GM18505 (cell line): ENCODE measurements around the gene ITPR1.

Experiments
- ATAC-seq: cut with Tn5 transposase; IDR thresholded peaks from one replicate; pipeline ENCODE4 v1.9.1; 2021; ENCODE audit not compliant: unreplicated experiment
- POLR2A ChIP-seq: IDR thresholded peaks from 4 replicates; pipeline ENCODE4 v1.6.1; 2011; ENCODE audit warnings: borderline replicate concordance; ENCODE audit not compliant: insufficient read depth, insufficient read length; ENCODE audit errors: extremely low read depth

ITPR1 gene

GRCh38 chr3:4729061-4729973 lies 236.2 kb downstream of the ITPR1 start:
- no peak for ATAC-seq

DNA sequence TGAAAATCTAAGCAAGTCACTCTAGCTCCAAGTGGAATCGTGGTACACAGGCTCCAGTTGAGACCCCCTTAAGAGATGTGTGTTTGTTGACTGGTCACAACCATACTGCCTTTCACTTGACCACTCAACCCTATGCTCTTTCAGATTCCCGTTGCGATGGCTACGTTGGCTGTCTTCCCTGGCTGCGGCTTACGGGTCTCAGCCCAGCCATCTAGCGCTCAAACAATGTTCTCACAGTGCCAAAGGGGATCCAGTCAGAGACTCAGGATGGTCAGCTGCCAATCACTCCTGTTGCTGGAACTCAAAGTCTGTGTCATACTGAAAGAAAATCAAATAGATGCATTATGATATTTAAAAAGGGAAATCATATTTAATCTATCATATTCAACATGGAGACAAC lies 237.6 kb downstream of the ITPR1 start:
- no peak for TF ChIP-seq POLR2A
- ATAC-seq, result no peak

More at GRCh38 chr3:4729061-4729973, 236.2 kb downstream of the ITPR1 start:
- no peak for TF ChIP-seq POLR2A

DNA sequence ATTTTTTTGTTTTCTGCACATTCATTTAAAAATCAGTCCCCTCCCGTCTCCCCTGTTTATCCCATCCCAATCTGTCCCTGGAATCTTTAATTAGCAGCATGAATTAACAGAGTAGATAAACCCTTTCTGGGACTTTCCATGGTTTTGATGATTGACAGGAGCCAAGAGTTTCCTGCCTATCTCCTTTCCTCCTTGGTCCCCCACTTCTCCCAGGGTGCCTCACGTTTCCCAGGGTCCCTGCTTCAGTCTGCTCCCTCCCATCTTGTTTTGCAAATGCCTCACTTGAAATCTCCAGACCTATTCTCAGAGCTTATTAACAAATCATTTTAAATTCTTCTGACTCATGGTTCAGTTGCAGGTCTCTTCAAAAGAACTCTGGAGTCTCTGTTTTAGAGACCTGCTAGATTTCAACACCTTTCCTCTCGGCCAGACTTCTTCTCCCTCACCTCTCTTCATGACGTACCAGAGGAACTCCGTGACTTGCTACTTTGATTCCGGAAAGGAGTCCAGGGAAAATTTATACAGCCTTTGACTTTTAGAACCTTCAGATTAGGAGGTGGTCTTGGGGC lies 238.5 kb downstream of the ITPR1 start:
- TF ChIP-seq POLR2A, result no peak
- no peak for ATAC-seq

DNA sequence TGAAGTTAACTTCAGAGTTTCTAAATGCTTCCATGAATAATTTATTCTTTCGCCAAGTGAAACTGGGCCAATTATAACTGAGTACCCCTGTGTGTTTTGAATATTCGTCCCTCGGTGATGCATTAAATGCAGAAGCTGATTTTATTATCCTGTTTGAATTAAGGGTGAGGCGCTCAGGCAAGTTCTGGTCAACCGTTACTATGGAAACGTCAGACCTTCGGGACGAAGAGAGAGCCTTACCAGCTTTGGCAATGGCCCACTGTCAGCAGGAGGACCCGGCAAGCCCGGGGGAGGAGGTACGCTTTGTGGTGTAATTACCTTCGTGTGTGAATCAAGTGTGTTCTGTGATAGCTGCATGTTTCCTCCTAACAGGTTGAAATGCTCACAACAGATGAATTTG lies 239.8 kb downstream of the ITPR1 start:
- TF ChIP-seq POLR2A, result no peak
- no peak for ATAC-seq

- ATAC-seq, result no peak
- TF ChIP-seq POLR2A, result no peak
Measured at GRCh38 chr3:4734454-4734853, 241.3 kb downstream of the ITPR1 start.

- ATAC-seq, result no peak
- no peak for TF ChIP-seq POLR2A
Measured at GRCh38 chr3:4735243-4735642, 242.1 kb downstream of the ITPR1 start.

- ATAC-seq, result no peak
- no peak for TF ChIP-seq POLR2A
Measured at GRCh38 chr3:4736284-4736861, 243.2 kb downstream of the ITPR1 start.

- no peak for TF ChIP-seq POLR2A
- ATAC-seq, result no peak
Measured at GRCh38 chr3:4738737-4739274, 245.7 kb downstream of the ITPR1 start.

GRCh38 chr3:4739289-4740236 lies 246.4 kb downstream of the ITPR1 start:
- TF ChIP-seq POLR2A, result no peak
- no peak for ATAC-seq

- no peak for ATAC-seq
- no peak for TF ChIP-seq POLR2A
Measured at GRCh38 chr3:4740397-4741105, 247.4 kb downstream of the ITPR1 start.

- no peak for ATAC-seq
- TF ChIP-seq POLR2A, result no peak
Measured at GRCh38 chr3:4741106-4741403, 247.9 kb downstream of the ITPR1 start.
